Transverse colon (tissue), 4 donors: ENCODE measurements around the gene ATRAID. TPM values are rescaled to one million over a fixed set of nuclear protein-coding genes. Genes with fewer than 3 reads are reported as not detected.
"Not testable (repeated sequence)": the region's sequence is repeated elsewhere in the genome, so short reads cannot be mapped to it uniquely, and the experiment has no call there.

Source experiments
- DNase-seq: peaks from one replicate; pipeline ENCODE4 v3.0.0-alpha.2; 2019
- H3K27ac ChIP-seq, 4 donors: fragments of 200-600 bp; sonication (generic); 2 replicates each; pipeline ENCODE4 v1.5.1; 2016 to 2018; ENCODE audit warnings: inconsistent platforms in 4 of 4
- H3K27me3 ChIP-seq: fragments of 200-600 bp; sonication (generic); 2 replicates; pipeline ENCODE4 v1.5.1; 2017; ENCODE audit warnings: inconsistent platforms
- H3K36me3 ChIP-seq, 4 donors: fragments of 200-600 bp; sonication (generic); 2 replicates each; pipeline ENCODE4 v1.5.1; 2017 to 2019; ENCODE audit warnings: inconsistent platforms in 4 of 4
- H3K4me1 ChIP-seq, 4 donors: fragments of 200-600 bp; sonication (generic); 2 replicates each; pipeline ENCODE4 v1.5.1; 2017 to 2020; ENCODE audit warnings: inconsistent platforms in 4 of 4
- H3K4me3 ChIP-seq, 4 donors: fragments of 200-600 bp; sonication (generic); 1 replicate in 1 of 4; 2 replicates in 3 of 4; pipeline versions ENCODE4 v1.5.1 to v1.6.1; 2017 to 2019; ENCODE audit warnings: inconsistent platforms in 4 of 4
- H3K9me3 ChIP-seq, 2 donors: fragments of 200-600 bp; sonication (generic); 2 replicates each; pipeline ENCODE4 v1.5.1; 2017 to 2019; ENCODE audit warnings: inconsistent platforms in 2 of 2
- EP300 ChIP-seq: sonication (generic); formaldehyde crosslinking; IDR thresholded peaks from one replicate; pipeline ENCODE4 v1.6.1; 2017; ENCODE audit warnings: antibody characterized with exemption, low read depth
- POLR2A ChIP-seq: fragments of 450-650 bp; IDR thresholded peaks from one replicate; pipeline ENCODE4 v1.6.1; 2016; ENCODE audit warnings: antibody characterized with exemption, mild to moderate bottlenecking, moderate library complexity
- POLR2AphosphoS5 ChIP-seq, 3 donors: sonication (generic); formaldehyde crosslinking; IDR thresholded peaks; one replicate each; pipeline ENCODE4 v1.6.1; 2016; ENCODE audit warnings: antibody characterized with exemption in 3 of 3
- WGBS, 2 donors: methylation state at CpG; one replicate each; pipeline ENCODE4 v1.1.5; 2018; ENCODE audit warnings: low coverage in 1 of 2; 5-methylcytosine and 5-hydroxymethylcytosine counted together
- in situ Hi-C, 4 donors: fragments of 200-750 bp; cut with MboI; loops; one replicate each; pipeline versions ENCODE4 v1.15.0 to v1.15.1; 2017; ENCODE audit warnings: low sequenced_read_pairs in 3 of 4, low pct_ligation_motif_present in 1 of 4, low pct_unique_long_range_greater_than_20kb in 1 of 4
- intact Hi-C: fragments of 100-400 bp; cut with DNase I; formaldehyde crosslinking; loops from one replicate; pipeline ENCODE4 v1.15.1; 2023; ENCODE audit warnings: low total_unique reads
- total RNA-seq, 4 donors: library from RNA; depleted of rRNA; stranded (reverse); fragments of >200 nt; gene quantifications; one replicate each; pipeline ENCODE4 v1.1.0, GENCODE V29; 2016
- TF ChIP-seq, protein P1 (sequence below), 5 experiments: fragments of 200-600 bp in 3 of 5; fragments of 450-650 bp in 2 of 5; sonication (generic) in 3 of 5; IDR thresholded peaks; 1 replicate in 2 of 5; 2 replicates in 3 of 5; pipeline ENCODE4 v1.5.1; 2016 to 2017; ENCODE audit warnings: antibody characterized with exemption in 5 of 5, inconsistent platforms in 3 of 5, mild to moderate bottlenecking in 2 of 5, moderate library complexity in 1 of 5

Gene ATRAID
- total RNA-seq, 4 donors from 2014 or later: 64.7 to 179 (median 121) TPM

- Histone ChIP-seq H3K36me3 (no peaks in the 10 kb centered on the region), H3K27me3 (no peaks in the 10 kb centered on the region), H3K9me3 (no peaks in the 10 kb centered on the region), H3K4me1 (no peaks in the 10 kb centered on the region), H3K4me3 (no peak overlapping the region), H3K27ac (no peak overlapping the region)
- in situ Hi-C loops (loop anchor here in 1 of 4 donors (5.0 kb wide), 1 partner anchor 93 kb away; no protein-coding TSS in a partner anchor), intact Hi-C loops (no loop called here)
- 85 to 86% methylated on average over 8 of the region's 8 CpGs for WGBS, 2 donors
- TF ChIP-seq, protein P1, sequence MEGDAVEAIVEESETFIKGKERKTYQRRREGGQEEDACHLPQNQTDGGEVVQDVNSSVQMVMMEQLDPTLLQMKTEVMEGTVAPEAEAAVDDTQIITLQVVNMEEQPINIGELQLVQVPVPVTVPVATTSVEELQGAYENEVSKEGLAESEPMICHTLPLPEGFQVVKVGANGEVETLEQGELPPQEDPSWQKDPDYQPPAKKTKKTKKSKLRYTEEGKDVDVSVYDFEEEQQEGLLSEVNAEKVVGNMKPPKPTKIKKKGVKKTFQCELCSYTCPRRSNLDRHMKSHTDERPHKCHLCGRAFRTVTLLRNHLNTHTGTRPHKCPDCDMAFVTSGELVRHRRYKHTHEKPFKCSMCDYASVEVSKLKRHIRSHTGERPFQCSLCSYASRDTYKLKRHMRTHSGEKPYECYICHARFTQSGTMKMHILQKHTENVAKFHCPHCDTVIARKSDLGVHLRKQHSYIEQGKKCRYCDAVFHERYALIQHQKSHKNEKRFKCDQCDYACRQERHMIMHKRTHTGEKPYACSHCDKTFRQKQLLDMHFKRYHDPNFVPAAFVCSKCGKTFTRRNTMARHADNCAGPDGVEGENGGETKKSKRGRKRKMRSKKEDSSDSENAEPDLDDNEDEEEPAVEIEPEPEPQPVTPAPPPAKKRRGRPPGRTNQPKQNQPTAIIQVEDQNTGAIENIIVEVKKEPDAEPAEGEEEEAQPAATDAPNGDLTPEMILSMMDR (IDR thresholded peaks at IDR 0.05): no peak
- TF ChIP-seq EP300 (no peak), POLR2AphosphoS5 (IDR thresholded peaks at IDR 0.05) (no peak), POLR2A (no peak)
- no peak for DNase-seq
Observed at GRCh38 chr2:27189989-27190388, 21.9 kb upstream of the ATRAID start.

- in situ Hi-C loops (loop anchor here in 1 of 4 donors (5.0 kb wide), 1 partner anchor 94 kb away; no protein-coding TSS in a partner anchor), intact Hi-C loops (no loop called here)
- H3K27ac ChIP-seq: no peak overlapping the region
- peak; percentile 53 for DNase-seq
- no peaks in the 10 kb centered on the region for H3K36me3 ChIP-seq
- H3K9me3 ChIP-seq: no peaks in the 10 kb centered on the region
- TF ChIP-seq, protein P1 (IDR thresholded peaks at IDR 0.05): peak; percentile 40 to 56 (median 43)
- TF ChIP-seq EP300: no peak
- no peaks in the 10 kb centered on the region for H3K4me1 ChIP-seq
- no peak overlapping the region for H3K4me3 ChIP-seq
- H3K27me3 ChIP-seq: no peaks in the 10 kb centered on the region
- 33 to 46% methylated on average over 4 to 8 of the region's 8 CpGs for WGBS, 2 donors
Observed at GRCh38 chr2:27191070-27191829, 20.6 kb upstream of the ATRAID start.

DNA sequence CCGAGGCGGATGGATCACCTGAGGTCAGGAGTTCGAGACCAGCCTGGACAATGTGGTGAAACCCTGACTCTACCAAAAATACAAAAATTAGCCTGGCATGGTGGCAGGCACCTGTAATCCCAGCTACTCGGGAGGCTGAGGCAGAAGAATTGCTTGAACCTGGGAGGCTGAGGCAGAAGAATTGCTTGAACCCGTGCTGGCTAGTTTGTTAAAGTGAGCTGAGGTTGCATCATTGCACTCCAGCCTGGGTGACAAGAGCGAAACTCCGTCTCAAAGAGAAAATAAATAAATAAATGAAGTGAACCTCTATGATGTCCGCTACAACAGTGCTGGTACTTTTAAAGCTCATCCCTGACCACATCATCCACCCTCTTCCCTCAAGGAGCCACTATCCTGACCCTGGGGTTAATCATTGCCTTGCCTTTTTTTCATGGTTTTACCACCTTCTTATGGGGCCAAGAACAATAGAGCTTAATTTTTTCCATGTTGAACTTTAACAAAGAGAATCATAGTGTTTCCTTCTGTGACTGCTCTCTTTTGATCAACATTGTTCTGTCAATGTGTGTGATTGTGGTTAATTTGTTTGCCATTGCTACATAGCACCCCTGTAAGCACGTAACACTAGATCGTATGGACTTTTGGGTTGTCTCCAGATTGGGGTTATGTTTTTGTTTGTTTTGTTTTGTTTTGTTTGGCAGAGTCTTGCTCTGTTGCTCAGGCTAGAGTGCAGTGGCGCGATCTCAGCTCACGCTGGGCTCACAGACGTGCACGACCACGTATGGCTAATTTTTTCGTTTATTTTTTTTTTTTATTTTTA lies 17.1 kb upstream of the ATRAID start:
- WGBS, 2 donors: 41 to 45% methylated on average over 11 to 17 of the region's 17 CpGs
- in situ Hi-C loops: loop anchor here in 1 of 4 donors (5.0 kb wide), 1 partner anchor 97 kb away; no protein-coding TSS in a partner anchor

GRCh38 chr2:27195799-27196198 lies 16.0 kb upstream of the ATRAID start:
- DNase-seq, H3K36me3 ChIP-seq, intact Hi-C loops, H3K9me3 ChIP-seq, H3K4me1 ChIP-seq, H3K27ac ChIP-seq, in situ Hi-C loops, H3K4me3 ChIP-seq, H3K27me3 ChIP-seq: not testable (repeated sequence)
- WGBS, 2 donors: 75 to 96% methylated on average over 1 of the region's 3 CpGs

More for the DNA sequence above, 17.1 kb upstream of the ATRAID start:
- intact Hi-C loops: no loop called here
- no peak for TF ChIP-seq EP300
- TF ChIP-seq, protein P1 (IDR thresholded peaks at IDR 0.05): no peak
- no peak for TF ChIP-seq POLR2AphosphoS5 (IDR thresholded peaks at IDR 0.05)
- TF ChIP-seq POLR2A: no peak
- no peaks in the 10 kb centered on the region for H3K4me1 ChIP-seq
- no peaks in the 10 kb centered on the region for H3K27me3 ChIP-seq
- peak overlapping the region in 1 of 4 donors; percentile 13 for H3K27ac ChIP-seq
- no peak overlapping the region for H3K4me3 ChIP-seq
- no peak for DNase-seq
- no peaks in the 10 kb centered on the region for H3K9me3 ChIP-seq
- H3K36me3 ChIP-seq: no peaks in the 10 kb centered on the region

DNA sequence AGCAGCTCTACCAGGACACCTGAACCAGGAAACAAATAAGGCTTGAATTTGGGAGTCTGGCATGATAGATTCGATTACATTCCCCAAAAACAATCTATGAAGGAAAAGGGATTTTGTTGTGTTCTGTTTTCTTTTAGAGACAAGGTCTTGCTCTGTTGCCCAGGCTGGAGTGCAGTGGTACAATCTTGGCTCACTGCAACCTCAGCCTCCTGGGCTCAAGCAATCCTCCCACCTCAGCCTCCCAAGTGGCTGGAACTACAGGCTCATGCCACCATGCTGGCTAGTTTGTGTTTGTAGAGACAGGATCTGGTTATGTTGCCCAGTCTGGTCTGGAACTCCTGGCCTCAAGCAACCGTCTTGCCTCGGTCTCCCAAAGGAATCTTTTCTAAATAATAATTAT lies 13.8 kb upstream of the ATRAID start:
- intact Hi-C loops, H3K4me3 ChIP-seq, in situ Hi-C loops, H3K36me3 ChIP-seq, DNase-seq, H3K27me3 ChIP-seq, H3K9me3 ChIP-seq, H3K4me1 ChIP-seq, H3K27ac ChIP-seq: not testable (repeated sequence)
- 93 to 96% methylated on average over 2 to 3 of the region's 3 CpGs for WGBS, 2 donors
